SK-N-SH (cell line): ENCODE measurements around the gene TBC1D17.

ENCODE experiments used
- CTCF ChIP-seq: fragments of 200-600 bp; sonication (generic); IDR thresholded peaks from 2 replicates; pipeline ENCODE4 v1.6.1; 2017; ENCODE audit warnings: antibody characterized with exemption, mild to moderate bottlenecking, moderate library complexity
- EP300 ChIP-seq, 2 experiments: IDR thresholded peaks; 2 replicates each; pipeline versions ENCODE4 v1.4.0 to v1.6.1; 2012; ENCODE audit warnings: borderline replicate concordance in 1 of 2, low read depth in 1 of 2, low read length in 1 of 2
- IRF3 ChIP-seq: fragments of 150-350 bp; IDR thresholded peaks from 2 replicates; pipeline ENCODE4 v1.6.1; 2016; ENCODE audit warnings: mild to moderate bottlenecking, low read depth, low read length
- TAF1 ChIP-seq: IDR thresholded peaks from 2 replicates; pipeline ENCODE4 v1.6.1; 2012; ENCODE audit warnings: low read depth, mild to moderate bottlenecking, low read length, moderate library complexity, borderline replicate concordance
- TF ChIP-seq, protein P1 (sequence below): IDR thresholded peaks from 2 replicates; pipeline ENCODE4 v1.4.0; 2012; ENCODE audit warnings: low read depth, borderline replicate concordance

GRCh38 chr19:49857838-49858087 lies 19.7 kb upstream of the TBC1D17 start:
- no peak for TF ChIP-seq EP300 (IDR thresholded peaks at IDR 0.05; ENCODE audit: borderline replicate concordance in 1 of 2, low read depth in 1 of 2, low read length in 1 of 2)
- TF ChIP-seq CTCF, result no peak
- no peak for TF ChIP-seq IRF3
- TF ChIP-seq, protein P1, sequence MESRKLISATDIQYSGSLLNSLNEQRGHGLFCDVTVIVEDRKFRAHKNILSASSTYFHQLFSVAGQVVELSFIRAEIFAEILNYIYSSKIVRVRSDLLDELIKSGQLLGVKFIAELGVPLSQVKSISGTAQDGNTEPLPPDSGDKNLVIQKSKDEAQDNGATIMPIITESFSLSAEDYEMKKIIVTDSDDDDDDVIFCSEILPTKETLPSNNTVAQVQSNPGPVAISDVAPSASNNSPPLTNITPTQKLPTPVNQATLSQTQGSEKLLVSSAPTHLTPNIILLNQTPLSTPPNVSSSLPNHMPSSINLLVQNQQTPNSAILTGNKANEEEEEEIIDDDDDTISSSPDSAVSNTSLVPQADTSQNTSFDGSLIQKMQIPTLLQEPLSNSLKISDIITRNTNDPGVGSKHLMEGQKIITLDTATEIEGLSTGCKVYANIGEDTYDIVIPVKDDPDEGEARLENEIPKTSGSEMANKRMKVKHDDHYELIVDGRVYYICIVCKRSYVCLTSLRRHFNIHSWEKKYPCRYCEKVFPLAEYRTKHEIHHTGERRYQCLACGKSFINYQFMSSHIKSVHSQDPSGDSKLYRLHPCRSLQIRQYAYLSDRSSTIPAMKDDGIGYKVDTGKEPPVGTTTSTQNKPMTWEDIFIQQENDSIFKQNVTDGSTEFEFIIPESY, result no peak
- TF ChIP-seq TAF1, result no peak
